BLaER1 (cell line): ENCODE measurements around the gene CTNND2.

Source experiments
- H3K27ac ChIP-seq: shearing (Covaris generic); formaldehyde crosslinking; 2 replicates; pipeline ENCODE4 v1.8.1; 2022
- H3K27me3 ChIP-seq: shearing (Covaris generic); formaldehyde crosslinking; 2 replicates; pipeline ENCODE4 v1.8.1; 2022
- H3K36me3 ChIP-seq: shearing (Covaris generic); formaldehyde crosslinking; 2 replicates; pipeline ENCODE4 v1.8.1; 2022
- H3K4me1 ChIP-seq: shearing (Covaris generic); formaldehyde crosslinking; 2 replicates; pipeline ENCODE4 v1.8.1; 2022
- H3K4me2 ChIP-seq: shearing (Covaris generic); formaldehyde crosslinking; 2 replicates; pipeline ENCODE4 v1.8.1; 2022
- H3K4me3 ChIP-seq: shearing (Covaris generic); formaldehyde crosslinking; 2 replicates; pipeline ENCODE4 v1.8.1; 2022
- H3K9ac ChIP-seq: shearing (Covaris generic); formaldehyde crosslinking; 2 replicates; pipeline ENCODE4 v1.8.1; 2022
- H3K9me3 ChIP-seq: shearing (Covaris generic); formaldehyde crosslinking; 2 replicates; pipeline ENCODE4 v1.8.1; 2022
- H4K20me1 ChIP-seq: shearing (Covaris generic); formaldehyde crosslinking; 2 replicates; pipeline ENCODE4 v1.8.1; 2022
- Cebpa-rat ChIP-seq: shearing (Covaris generic); IDR thresholded peaks from 2 replicates; pipeline ENCODE4 v1.8.1; 2022

The CTNND2 gene

DNA sequence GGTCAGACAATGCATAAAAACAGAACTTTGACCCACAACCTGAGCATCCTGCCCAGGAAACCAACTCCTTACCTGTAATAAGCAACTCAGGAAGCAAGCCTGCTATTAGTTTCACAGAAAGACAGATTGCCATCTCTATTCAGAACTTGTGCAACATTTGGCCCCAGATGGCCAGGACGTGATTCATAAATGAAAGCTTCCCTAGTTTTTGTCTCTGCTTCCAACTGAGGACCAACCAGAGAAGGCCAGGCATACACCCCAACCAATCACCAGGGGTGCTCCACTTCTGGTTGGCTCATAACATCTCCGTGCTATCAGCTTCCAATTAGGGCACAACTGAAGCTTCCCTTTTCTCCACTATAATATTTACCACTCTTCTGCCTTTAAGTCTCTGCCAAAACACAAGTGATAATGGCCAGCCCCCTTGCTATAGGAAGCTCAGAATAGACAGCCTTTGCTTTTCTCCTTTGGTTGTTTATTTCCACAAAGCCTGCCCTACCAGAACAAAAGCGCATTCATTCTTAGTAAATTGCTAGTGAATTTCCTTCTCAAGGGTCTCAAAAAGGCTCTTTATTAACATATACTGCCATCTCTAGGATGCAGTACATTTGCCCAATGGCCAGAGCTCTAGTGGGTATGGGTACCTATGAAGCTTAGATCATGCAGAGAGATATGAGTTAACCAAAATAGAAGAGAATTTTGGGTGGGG lies 853.5 kb downstream of the CTNND2 start:
- Histone ChIP-seq H4K20me1 (no peaks in the 10 kb centered on the region), H3K4me3 (no peak overlapping the region), H3K27me3 (no peaks in the 10 kb centered on the region), H3K36me3 (no peaks in the 10 kb centered on the region), H3K9ac (no peak overlapping the region), H3K4me1 (no peaks in the 10 kb centered on the region), H3K4me2 (no peak overlapping the region), H3K9me3 (no peaks in the 10 kb centered on the region), H3K27ac (no peak overlapping the region)
- no peak for TF ChIP-seq Cebpa-rat

DNA sequence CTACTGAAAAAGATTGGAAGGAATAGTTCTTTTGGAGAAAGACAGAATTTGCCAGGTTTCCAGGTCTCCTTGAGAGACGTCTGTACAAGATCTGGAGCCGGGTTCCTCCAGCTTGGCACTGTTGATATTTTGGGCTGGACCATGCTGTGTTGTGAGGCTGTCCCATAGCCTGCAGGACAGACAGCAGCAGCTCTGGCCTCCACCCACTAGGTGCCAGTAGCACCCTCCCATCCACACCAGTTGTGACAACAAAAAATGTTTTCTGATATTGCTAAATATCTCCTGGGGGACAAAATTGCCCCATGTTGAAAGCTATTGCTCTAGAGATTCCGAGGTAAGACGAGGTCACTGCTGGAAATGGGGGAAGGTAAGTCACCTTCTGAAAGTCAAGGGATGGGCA lies 855.5 kb downstream of the CTNND2 start:
- Histone ChIP-seq H4K20me1 (no peaks in the 10 kb centered on the region), H3K4me2 (no peak overlapping the region), H3K9ac (no peak overlapping the region), H3K4me3 (no peak overlapping the region), H3K27me3 (no peaks in the 10 kb centered on the region), H3K27ac (no peak overlapping the region), H3K4me1 (no peaks in the 10 kb centered on the region), H3K36me3 (no peaks in the 10 kb centered on the region), H3K9me3 (no peaks in the 10 kb centered on the region)
- no peak for TF ChIP-seq Cebpa-rat

- Histone ChIP-seq H3K4me1 (no peaks in the 10 kb centered on the region), H3K27ac (no peak overlapping the region), H3K4me2 (no peak overlapping the region), H3K27me3 (no peaks in the 10 kb centered on the region), H4K20me1 (no peaks in the 10 kb centered on the region), H3K36me3 (no peaks in the 10 kb centered on the region), H3K4me3 (no peak overlapping the region), H3K9ac (no peak overlapping the region), H3K9me3 (no peaks in the 10 kb centered on the region)
- TF ChIP-seq Cebpa-rat, result no peak
Measured at GRCh38 chr5:11047625-11048024, 856.6 kb downstream of the CTNND2 start.

DNA sequence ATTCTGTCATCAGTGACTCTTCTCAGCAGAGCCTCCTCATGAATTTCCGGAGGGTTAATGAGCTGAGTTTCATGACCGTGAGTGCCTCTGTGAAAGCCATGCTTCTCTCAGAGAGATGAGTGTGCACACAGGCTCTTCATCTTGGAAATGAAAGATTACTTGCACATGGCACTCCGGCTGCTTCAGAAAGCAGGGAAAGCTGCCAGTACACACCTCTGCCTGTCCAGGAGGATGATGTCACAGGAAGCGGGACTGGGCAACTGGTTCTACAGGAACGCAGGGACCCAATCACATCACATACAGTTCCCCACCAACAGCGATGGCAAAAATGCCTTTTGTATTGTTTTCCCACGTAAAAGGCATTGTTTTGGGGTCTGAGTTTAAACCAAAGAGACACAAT lies 857.2 kb downstream of the CTNND2 start:
- TF ChIP-seq Cebpa-rat, result no peak
- no peaks in the 10 kb centered on the region for H4K20me1 ChIP-seq
- no peak overlapping the region for H3K4me3 ChIP-seq
- no peak overlapping the region for H3K9ac ChIP-seq
- H3K4me1 ChIP-seq, result no peaks in the 10 kb centered on the region
- no peaks in the 10 kb centered on the region for H3K36me3 ChIP-seq
- H3K4me2 ChIP-seq, result no peak overlapping the region
- no peaks in the 10 kb centered on the region for H3K27me3 ChIP-seq
- no peaks in the 10 kb centered on the region for H3K9me3 ChIP-seq
- no peak overlapping the region for H3K27ac ChIP-seq

- Histone ChIP-seq H3K27me3 (no peaks in the 10 kb centered on the region), H3K36me3 (no peaks in the 10 kb centered on the region), H4K20me1 (no peaks in the 10 kb centered on the region), H3K4me1 (no peaks in the 10 kb centered on the region), H3K27ac (no peak overlapping the region), H3K4me3 (no peak overlapping the region), H3K4me2 (no peak overlapping the region), H3K9ac (no peak overlapping the region), H3K9me3 (no peaks in the 10 kb centered on the region)
- no peak for TF ChIP-seq Cebpa-rat
Measured at GRCh38 chr5:11046160-11046559, 858.1 kb downstream of the CTNND2 start.

DNA sequence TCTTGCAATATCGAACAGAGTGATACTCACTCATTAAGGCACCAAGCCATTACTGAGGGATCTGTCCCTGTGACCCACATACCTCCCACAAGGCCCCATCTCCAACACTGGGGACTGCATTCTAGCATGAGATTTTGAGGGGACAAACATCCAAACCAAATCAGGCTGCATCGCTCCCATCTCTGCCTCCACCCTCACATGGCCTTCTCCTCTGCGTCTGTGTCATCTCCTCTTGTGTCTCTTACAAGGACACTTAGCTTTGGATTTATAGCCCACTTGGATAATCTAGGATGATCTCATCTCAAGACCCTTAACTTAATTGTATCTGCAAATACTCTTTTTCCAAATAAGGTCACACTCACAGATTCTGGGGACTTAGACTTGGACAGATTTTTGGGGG lies 858.8 kb downstream of the CTNND2 start:
- H3K9ac ChIP-seq, result no peak overlapping the region

GRCh38 chr5:11044581-11044980 lies 859.7 kb downstream of the CTNND2 start:
- H3K9me3 ChIP-seq, result no peaks in the 10 kb centered on the region

More for the DNA sequence above, 858.8 kb downstream of the CTNND2 start:
- no peaks in the 10 kb centered on the region for H3K9me3 ChIP-seq
- no peak overlapping the region for H3K4me2 ChIP-seq
- H3K4me3 ChIP-seq, result no peak overlapping the region
- no peaks in the 10 kb centered on the region for H3K36me3 ChIP-seq
- H3K27me3 ChIP-seq, result no peaks in the 10 kb centered on the region
- H3K27ac ChIP-seq, result no peak overlapping the region
- no peak for TF ChIP-seq Cebpa-rat
- no peaks in the 10 kb centered on the region for H3K4me1 ChIP-seq
- H4K20me1 ChIP-seq, result no peaks in the 10 kb centered on the region

DNA sequence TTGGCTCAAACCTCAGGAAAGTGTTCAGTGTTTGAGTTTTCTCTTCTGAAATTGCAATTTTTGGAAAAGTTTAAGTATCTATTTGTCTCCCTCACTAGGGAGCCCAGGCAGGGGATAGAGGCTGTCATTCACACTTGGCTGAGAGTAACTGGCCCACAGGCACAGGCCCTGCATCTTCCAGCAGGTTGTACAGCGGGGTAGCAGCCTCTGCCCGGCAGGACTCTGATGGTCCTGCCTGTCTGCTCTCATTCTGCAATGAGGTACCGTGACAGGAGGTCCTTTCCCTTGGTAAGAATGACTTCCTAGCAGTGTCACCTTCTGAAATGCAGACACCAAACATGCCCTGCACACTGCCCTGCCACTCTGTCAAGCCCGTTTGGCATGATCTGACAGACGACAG lies 860.4 kb downstream of the CTNND2 start:
- H3K9ac ChIP-seq, result no peak overlapping the region
- H4K20me1 ChIP-seq, result no peaks in the 10 kb centered on the region
- H3K36me3 ChIP-seq, result no peaks in the 10 kb centered on the region
- no peak overlapping the region for H3K4me2 ChIP-seq
- no peak overlapping the region for H3K4me3 ChIP-seq
- H3K27me3 ChIP-seq, result no peaks in the 10 kb centered on the region
- no peak for TF ChIP-seq Cebpa-rat
- no peak overlapping the region for H3K27ac ChIP-seq
- H3K9me3 ChIP-seq, result no peaks in the 10 kb centered on the region
- no peaks in the 10 kb centered on the region for H3K4me1 ChIP-seq

More at GRCh38 chr5:11044581-11044980, 859.7 kb downstream of the CTNND2 start:
- H3K27ac ChIP-seq, result no peak overlapping the region
- H3K9ac ChIP-seq, result no peak overlapping the region
- H3K4me1 ChIP-seq, result no peaks in the 10 kb centered on the region
- no peaks in the 10 kb centered on the region for H3K27me3 ChIP-seq
- TF ChIP-seq Cebpa-rat, result no peak
- no peaks in the 10 kb centered on the region for H3K36me3 ChIP-seq
- H4K20me1 ChIP-seq, result no peaks in the 10 kb centered on the region
- no peak overlapping the region for H3K4me2 ChIP-seq
- no peak overlapping the region for H3K4me3 ChIP-seq

DNA sequence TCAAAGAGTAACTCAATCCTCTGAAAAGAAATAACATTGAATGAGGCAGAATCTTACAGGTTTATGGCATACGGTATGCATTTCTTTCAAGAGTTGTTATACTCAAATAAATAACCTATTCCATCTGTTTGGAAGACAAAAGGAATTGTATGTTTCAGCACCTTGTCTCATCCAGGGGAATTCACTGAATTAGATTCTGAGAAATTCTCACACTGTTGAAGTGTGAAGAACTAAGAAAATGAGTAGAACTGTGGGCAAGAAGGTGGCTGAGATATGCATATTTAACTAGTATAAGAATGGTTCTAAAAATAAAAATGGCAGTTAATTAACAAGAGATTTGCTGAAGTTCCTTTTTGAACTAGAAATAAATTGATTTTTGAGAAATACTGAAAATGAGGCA lies 863.9 kb downstream of the CTNND2 start:
- H3K27me3 ChIP-seq, result no peaks in the 10 kb centered on the region
- H3K4me3 ChIP-seq, result no peak overlapping the region
- no peak overlapping the region for H3K9ac ChIP-seq
- H4K20me1 ChIP-seq, result no peaks in the 10 kb centered on the region
- no peaks in the 10 kb centered on the region for H3K4me1 ChIP-seq
- H3K27ac ChIP-seq, result no peak overlapping the region
- no peaks in the 10 kb centered on the region for H3K36me3 ChIP-seq
- no peaks in the 10 kb centered on the region for H3K9me3 ChIP-seq
- TF ChIP-seq Cebpa-rat, result no peak
- no peak overlapping the region for H3K4me2 ChIP-seq

GRCh38 chr5:11038772-11039171 lies 865.5 kb downstream of the CTNND2 start:
- H3K9me3 ChIP-seq, result no peaks in the 10 kb centered on the region
- no peaks in the 10 kb centered on the region for H3K36me3 ChIP-seq
- H3K9ac ChIP-seq, result no peak overlapping the region
- H3K4me2 ChIP-seq, result no peak overlapping the region
- no peaks in the 10 kb centered on the region for H3K4me1 ChIP-seq
- H3K27ac ChIP-seq, result no peak overlapping the region
- no peaks in the 10 kb centered on the region for H4K20me1 ChIP-seq
- H3K27me3 ChIP-seq, result no peaks in the 10 kb centered on the region
- no peak for TF ChIP-seq Cebpa-rat
- H3K4me3 ChIP-seq, result no peak overlapping the region

GRCh38 chr5:11037941-11038340 lies 866.3 kb downstream of the CTNND2 start:
- no peaks in the 10 kb centered on the region for H4K20me1 ChIP-seq
- no peak for TF ChIP-seq Cebpa-rat
- H3K27me3 ChIP-seq, result no peaks in the 10 kb centered on the region
- no peak overlapping the region for H3K9ac ChIP-seq
- no peaks in the 10 kb centered on the region for H3K4me1 ChIP-seq
- H3K36me3 ChIP-seq, result no peaks in the 10 kb centered on the region
- no peak overlapping the region for H3K4me3 ChIP-seq
- H3K9me3 ChIP-seq, result no peaks in the 10 kb centered on the region
- H3K27ac ChIP-seq, result no peak overlapping the region
- H3K4me2 ChIP-seq, result no peak overlapping the region
